Thoracic aorta (tissue), 2 donors: ENCODE results near the gene PDE9A. TPM values are rescaled to one million over a fixed set of nuclear protein-coding genes. Genes with fewer than 3 reads are reported as not detected.

Experiments
- ATAC-seq: fragments of 150-250 bp; one replicate; pipeline ENCODE4 v1.8.0; 2017; ENCODE audit warnings: low read depth; ENCODE audit not compliant: insufficient number of reproducible peaks, low FRiP score
- DNase-seq: peaks from one replicate; pipeline ENCODE4 v3.0.0-alpha.2; 2020; ENCODE audit warnings: low spot score
- H3K27ac ChIP-seq, 2 donors: fragments of 200-600 bp; sonication (generic); 1 replicate in 1 of 2; 2 replicates in 1 of 2; pipeline ENCODE4 v1.5.1; 2016; ENCODE audit warnings: mild to moderate bottlenecking in 2 of 2, moderate library complexity in 2 of 2
- H3K27me3 ChIP-seq: fragments of 200-600 bp; sonication (generic); replicated peaks from 2 replicates; pipeline ENCODE4 v1.6.0; 2016; ENCODE audit warnings: mild to moderate bottlenecking; ENCODE audit not compliant: insufficient read depth
- H3K36me3 ChIP-seq: fragments of 200-600 bp; sonication (generic); one replicate; pipeline ENCODE4 v1.5.1; 2016
- H3K4me1 ChIP-seq, 2 donors: fragments of 200-600 bp; sonication (generic); 1 replicate in 1 of 2; 2 replicates in 1 of 2; pipeline versions ENCODE4 v1.5.1 to v1.6.0; 2016; ENCODE audit warnings: low read depth in 2 of 2, mild to moderate bottlenecking in 1 of 2; ENCODE audit not compliant: control insufficient read depth in 1 of 2
- H3K4me3 ChIP-seq: fragments of 200-600 bp; sonication (generic); 2 replicates; pipeline ENCODE4 v1.5.1; 2016; ENCODE audit warnings: mild to moderate bottlenecking
- H3K9me3 ChIP-seq: fragments of 200-600 bp; sonication (generic); 2 replicates; pipeline ENCODE4 v1.5.1; 2016
- total RNA-seq, 2 donors: library from RNA; depleted of rRNA; stranded (reverse); fragments of >200 nt; gene quantifications; one replicate each; pipeline versions ENCODE4 v1.1.0 to v1.2.3, GENCODE V29; 2016
- TF ChIP-seq, protein P1 (sequence below): fragments of 200-600 bp; sonication (generic); IDR thresholded peaks from one replicate; pipeline ENCODE4 v1.5.1; 2019; ENCODE audit warnings: antibody characterized with exemption

The PDE9A gene
- total RNA-seq, 2 donors from 2014 or later = 4.2 to 4.7 TPM

DNA sequence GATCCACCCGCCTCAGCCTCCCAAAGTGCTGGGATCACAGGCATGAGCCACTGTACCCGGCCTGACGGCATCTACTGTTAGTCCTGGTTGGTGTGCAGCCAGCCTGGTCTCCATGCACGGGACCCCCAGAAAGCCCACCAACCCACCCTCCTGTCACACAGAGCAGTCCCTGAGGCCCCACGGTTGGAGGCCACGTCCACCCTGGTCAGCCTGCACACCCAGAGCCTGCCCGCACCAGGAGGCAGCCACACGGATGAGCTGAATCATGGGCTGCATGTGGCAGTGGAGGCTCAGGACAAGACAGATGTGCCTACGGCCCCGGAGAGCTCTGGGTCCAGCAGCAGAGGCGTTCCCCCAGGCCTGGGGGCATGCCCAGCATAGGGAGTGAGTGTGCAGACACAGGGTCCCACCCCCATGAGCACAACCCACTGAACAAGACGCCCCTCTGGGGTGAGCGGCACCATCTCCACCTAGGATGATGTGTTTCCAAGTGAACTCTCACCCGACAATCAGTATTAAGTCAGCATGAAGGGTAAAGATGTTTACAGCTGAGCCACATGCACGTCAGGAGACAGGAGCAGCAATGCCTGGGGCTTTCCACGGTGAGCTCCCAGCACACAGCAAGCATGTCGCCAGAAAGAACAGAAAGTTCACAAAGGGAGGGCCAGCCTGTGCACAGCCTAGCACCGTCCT, 123.8 kb downstream of the PDE9A start:
- no peaks in the 10 kb centered on the region for H3K27me3 ChIP-seq
- peaks cover 0 to 9% of the 10 kb centered on the region in 2 donors for H3K4me1 ChIP-seq
- H3K36me3 ChIP-seq = no peaks in the 10 kb centered on the region
- DNase-seq (no peak), ATAC-seq (no peak)
- H3K9me3 ChIP-seq = no peaks in the 10 kb centered on the region
- no peak overlapping the region for H3K4me3 ChIP-seq
- TF ChIP-seq, protein P1, sequence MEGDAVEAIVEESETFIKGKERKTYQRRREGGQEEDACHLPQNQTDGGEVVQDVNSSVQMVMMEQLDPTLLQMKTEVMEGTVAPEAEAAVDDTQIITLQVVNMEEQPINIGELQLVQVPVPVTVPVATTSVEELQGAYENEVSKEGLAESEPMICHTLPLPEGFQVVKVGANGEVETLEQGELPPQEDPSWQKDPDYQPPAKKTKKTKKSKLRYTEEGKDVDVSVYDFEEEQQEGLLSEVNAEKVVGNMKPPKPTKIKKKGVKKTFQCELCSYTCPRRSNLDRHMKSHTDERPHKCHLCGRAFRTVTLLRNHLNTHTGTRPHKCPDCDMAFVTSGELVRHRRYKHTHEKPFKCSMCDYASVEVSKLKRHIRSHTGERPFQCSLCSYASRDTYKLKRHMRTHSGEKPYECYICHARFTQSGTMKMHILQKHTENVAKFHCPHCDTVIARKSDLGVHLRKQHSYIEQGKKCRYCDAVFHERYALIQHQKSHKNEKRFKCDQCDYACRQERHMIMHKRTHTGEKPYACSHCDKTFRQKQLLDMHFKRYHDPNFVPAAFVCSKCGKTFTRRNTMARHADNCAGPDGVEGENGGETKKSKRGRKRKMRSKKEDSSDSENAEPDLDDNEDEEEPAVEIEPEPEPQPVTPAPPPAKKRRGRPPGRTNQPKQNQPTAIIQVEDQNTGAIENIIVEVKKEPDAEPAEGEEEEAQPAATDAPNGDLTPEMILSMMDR = no peak
- no peak overlapping the region for H3K27ac ChIP-seq

DNA sequence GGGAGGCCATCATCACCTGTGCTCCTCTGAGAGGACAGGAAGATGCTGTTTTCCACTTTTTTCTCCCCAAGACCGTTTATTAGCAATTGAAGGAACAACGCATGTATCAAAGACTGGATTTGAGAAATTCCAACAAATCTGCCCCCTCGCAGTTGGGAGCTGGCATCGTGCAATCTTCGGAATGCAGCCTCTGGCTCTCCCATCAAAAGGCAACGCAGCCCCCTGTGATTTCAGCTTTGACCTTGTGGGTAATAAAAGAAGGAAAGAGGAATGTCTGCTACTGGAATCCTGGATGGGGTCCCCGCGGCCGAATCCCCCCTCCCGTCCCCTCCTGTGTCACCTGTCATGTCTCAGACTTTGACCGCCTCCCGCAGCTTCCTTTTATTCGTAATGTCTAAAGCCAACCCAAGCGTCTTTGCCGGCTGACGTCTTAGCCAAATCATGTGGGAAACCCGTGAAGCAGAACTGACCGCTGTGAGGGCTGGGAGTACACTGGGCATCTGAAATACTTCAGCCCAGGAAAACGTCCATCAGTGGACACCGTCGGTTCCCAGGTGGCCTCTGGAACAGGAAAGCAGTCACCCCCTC, 124.4 kb downstream of the PDE9A start:
- no peak for DNase-seq
- TF ChIP-seq, protein P1 = no peak
- Histone ChIP-seq H3K4me3 (no peak overlapping the region), H3K27ac (no peak overlapping the region), H3K4me1 (peaks cover 0 to 9% of the 10 kb centered on the region in 2 donors), H3K27me3 (no peaks in the 10 kb centered on the region), H3K9me3 (no peaks in the 10 kb centered on the region), H3K36me3 (no peaks in the 10 kb centered on the region)
- ATAC-seq = no peak

DNA sequence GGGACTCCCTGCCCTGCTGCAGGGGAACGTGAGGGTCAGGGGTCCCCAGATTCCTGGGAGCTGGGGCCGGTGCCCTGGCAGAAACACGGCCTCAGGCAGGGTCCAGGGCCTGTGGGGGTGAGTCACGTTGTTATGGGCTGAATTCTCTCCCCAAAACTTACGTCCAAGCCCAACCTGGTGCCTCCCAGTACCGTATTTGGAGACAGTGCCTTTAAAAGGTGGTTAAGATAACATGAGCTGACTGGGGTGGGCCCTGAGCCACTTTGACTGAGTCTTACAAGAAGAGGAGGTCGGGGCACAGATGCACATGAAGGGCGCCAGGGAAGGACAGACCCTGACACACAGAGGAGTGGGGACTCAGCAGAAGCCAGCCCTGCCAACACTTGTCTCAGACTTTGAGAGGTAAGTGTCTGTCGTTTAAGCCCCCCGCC, 126.0 kb downstream of the PDE9A start:
- Histone ChIP-seq H3K9me3 (no peaks in the 10 kb centered on the region), H3K27ac (no peak overlapping the region), H3K4me1 (peaks cover 0 to 9% of the 10 kb centered on the region in 2 donors), H3K4me3 (no peak overlapping the region), H3K36me3 (no peaks in the 10 kb centered on the region), H3K27me3 (no peaks in the 10 kb centered on the region)
- no peak for ATAC-seq
- TF ChIP-seq, protein P1 = no peak
- DNase-seq = no peak

DNA sequence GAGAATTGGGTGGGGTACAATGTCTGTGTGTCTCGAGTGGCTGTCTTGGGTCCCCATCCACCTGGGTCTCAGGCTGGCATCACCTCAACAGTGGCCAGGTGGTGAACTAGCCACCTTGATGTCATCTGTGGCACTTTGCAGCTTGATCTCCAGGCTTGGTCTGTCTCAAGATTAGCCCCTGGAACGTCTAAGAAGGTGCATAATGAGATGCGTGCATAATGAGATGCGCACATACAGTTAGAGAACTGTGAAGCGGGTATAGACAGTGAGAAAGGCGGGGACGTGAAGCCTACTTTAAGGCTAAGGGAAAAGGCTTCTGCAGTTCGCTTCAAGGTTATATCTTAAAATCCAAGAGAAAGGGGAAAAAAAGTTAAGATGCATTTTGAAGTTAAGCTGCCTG, 127.2 kb downstream of the PDE9A start:
- TF ChIP-seq, protein P1 = no peak
- H3K27me3 ChIP-seq = no peaks in the 10 kb centered on the region
- H3K4me1 ChIP-seq = peaks cover 0 to 9% of the 10 kb centered on the region in 2 donors
- no peaks in the 10 kb centered on the region for H3K36me3 ChIP-seq
- ATAC-seq = no peak
- no peaks in the 10 kb centered on the region for H3K9me3 ChIP-seq
- H3K27ac ChIP-seq = no peak overlapping the region
- DNase-seq = no peak
- H3K4me3 ChIP-seq = no peak overlapping the region

DNA sequence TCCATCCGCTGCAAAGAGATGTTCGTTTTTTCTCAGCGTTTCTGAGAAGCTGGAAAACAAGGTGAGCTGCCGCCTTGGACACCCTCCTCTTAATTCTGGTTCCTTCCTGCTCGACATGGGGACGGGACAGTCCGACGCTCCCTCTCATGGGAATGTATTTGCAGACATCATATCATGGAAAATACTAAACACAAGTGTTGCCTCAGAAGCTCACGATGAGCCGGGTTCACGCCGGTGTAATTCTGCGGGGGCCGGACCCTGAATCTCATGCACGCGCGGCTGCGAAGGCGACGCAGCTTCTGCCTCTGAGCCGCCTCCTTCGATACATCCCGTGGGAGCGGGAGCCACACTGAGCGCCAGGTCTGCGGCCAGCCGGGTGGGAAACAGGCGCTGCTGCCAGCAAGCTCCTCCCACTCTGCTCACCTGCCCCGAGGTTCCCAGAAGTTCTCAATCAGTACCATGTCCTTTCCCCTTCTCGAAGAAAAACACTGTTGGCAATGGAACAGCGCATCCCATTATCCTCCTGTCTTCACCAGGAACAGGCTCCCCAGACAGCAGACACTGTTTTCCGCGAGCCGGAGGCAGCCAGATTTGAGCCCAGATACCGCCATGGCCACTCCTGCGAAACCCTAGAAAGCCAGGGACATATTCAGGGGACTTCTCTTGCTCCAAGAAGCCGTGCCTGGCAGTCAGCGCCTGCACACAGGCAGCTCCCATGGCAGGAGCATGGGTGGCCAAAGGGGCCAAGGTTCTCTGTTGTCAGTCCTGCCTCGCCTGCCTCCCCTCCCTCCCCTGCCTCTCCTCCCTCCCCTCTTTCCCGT, 127.9 kb downstream of the PDE9A start:
- Histone ChIP-seq H3K9me3 (no peaks in the 10 kb centered on the region), H3K4me1 (peaks cover 0 to 9% of the 10 kb centered on the region in 2 donors), H3K36me3 (no peaks in the 10 kb centered on the region), H3K27me3 (no peaks in the 10 kb centered on the region), H3K27ac (no peak overlapping the region), H3K4me3 (peak overlapping the region; percentile 38)
- ATAC-seq (no peak), DNase-seq (no peak)
- TF ChIP-seq, protein P1 = no peak
